ENCODE measurements around the gene PTPRG.
"Not testable (repeated sequence)": the region's sequence is repeated elsewhere in the genome, so short reads cannot be mapped to it uniquely, and the experiment has no call there.

Gene PTPRG

GRCh38 chr3:61541694-61542093, 19.7 kb upstream of the PTPRG start:
- Mint-ChIP-seq H3K27ac (no peak overlapping the region), H3K27me3 (peaks cover 4 to 17% of the 10 kb centered on the region in 2 donors), H3K4me3 (no peak overlapping the region), H3K9me3 (peaks cover 0 to 5% of the 10 kb centered on the region in 2 donors), H3K4me1 (no peaks in the 10 kb centered on the region), H3K36me3 (no peaks in the 10 kb centered on the region)
- ATAC-seq (replicated peaks) (no peak), DNase-seq (no peak)

GRCh38 chr3:61545716-61546115, 15.7 kb upstream of the PTPRG start:
- no peak overlapping the region for H3K4me3 Mint-ChIP-seq
- ATAC-seq (replicated peaks) (no peak), DNase-seq (no peak)
- no peaks in the 10 kb centered on the region for H3K36me3 Mint-ChIP-seq
- H3K9me3 Mint-ChIP-seq, result peaks cover 2 to 10% of the 10 kb centered on the region in 2 donors
- H3K27me3 Mint-ChIP-seq, result peaks cover 4 to 5% of the 10 kb centered on the region in 2 donors
- H3K4me1 Mint-ChIP-seq, result no peaks in the 10 kb centered on the region
- no peak overlapping the region for H3K27ac Mint-ChIP-seq

- Mint-ChIP-seq H3K27ac (no peak overlapping the region), H3K27me3 (no peaks in the 10 kb centered on the region), H3K36me3 (no peaks in the 10 kb centered on the region), H3K4me1 (no peaks in the 10 kb centered on the region), H3K4me3 (no peak overlapping the region), H3K9me3 (peaks cover 3 to 10% of the 10 kb centered on the region in 2 donors)
- no peak for ATAC-seq (replicated peaks)
- DNase-seq, result no peak
Observed at GRCh38 chr3:61547625-61548024, 13.7 kb upstream of the PTPRG start.

- not testable (repeated sequence) for ATAC-seq (replicated peaks)
Observed at GRCh38 chr3:61552704-61553103, 8.7 kb upstream of the PTPRG start.

GRCh38 chr3:61559136-61559731, 2.1 kb upstream of the PTPRG start:
- no peak for ATAC-seq (replicated peaks)
- H3K4me1 Mint-ChIP-seq, result peaks cover 7 to 35% of the 10 kb centered on the region in 2 donors
- H3K4me3 Mint-ChIP-seq, result no peak overlapping the region
- H3K27me3 Mint-ChIP-seq, result peaks cover 57 to 75% of the 10 kb centered on the region in 2 donors
- H3K9me3 Mint-ChIP-seq, result peaks cover 3 to 6% of the 10 kb centered on the region in 2 donors
- peaks cover 0 to 4% of the 10 kb centered on the region in 2 donors for H3K36me3 Mint-ChIP-seq
- no peak overlapping the region for H3K27ac Mint-ChIP-seq
- no peak for DNase-seq

More at GRCh38 chr3:61552704-61553103, 8.7 kb upstream of the PTPRG start:
- not testable (repeated sequence) for H3K4me3 Mint-ChIP-seq, DNase-seq, H3K36me3 Mint-ChIP-seq, H3K9me3 Mint-ChIP-seq, H3K4me1 Mint-ChIP-seq, H3K27ac Mint-ChIP-seq
- H3K27me3 Mint-ChIP-seq, result peaks cover 11 to 21% of the 10 kb centered on the region in 2 donors

GRCh38 chr3:61560517-61561373, 626 bp upstream of the PTPRG start:
- ATAC-seq (replicated peaks), result peak; percentile 16 to 37
- Mint-ChIP-seq H3K4me1 (peaks cover 8 to 37% of the 10 kb centered on the region in 2 donors), H3K36me3 (peaks cover 0 to 4% of the 10 kb centered on the region in 2 donors), H3K27ac (peak overlapping the region; percentile 65), H3K9me3 (peaks cover 3 to 6% of the 10 kb centered on the region in 2 donors), H3K27me3 (peaks cover 64 to 87% of the 10 kb centered on the region in 2 donors), H3K4me3 (peak overlapping the region; percentile 62 to 88)
- DNase-seq, result no peak

- DNase-seq (no peak), ATAC-seq (replicated peaks) (no peak)
- H3K27ac Mint-ChIP-seq, result peak overlapping the region; percentile 37
- peaks cover 8 to 37% of the 10 kb centered on the region in 2 donors for H3K4me1 Mint-ChIP-seq
- peaks cover 0 to 4% of the 10 kb centered on the region in 2 donors for H3K36me3 Mint-ChIP-seq
- H3K9me3 Mint-ChIP-seq, result peaks cover 3 to 4% of the 10 kb centered on the region in 2 donors
- H3K27me3 Mint-ChIP-seq, result peaks cover 57 to 87% of the 10 kb centered on the region in 2 donors
- H3K4me3 Mint-ChIP-seq, result peak overlapping the region; percentile 83 to 88
Observed at GRCh38 chr3:61562042-61562720, 810 bp downstream of the PTPRG start.

- DNase-seq, result no peak
- ATAC-seq (replicated peaks), result no peak
- Mint-ChIP-seq H3K27me3 (peaks cover 52 to 82% of the 10 kb centered on the region in 2 donors), H3K36me3 (peaks cover 0 to 4% of the 10 kb centered on the region in 2 donors), H3K4me1 (peaks cover 8 to 37% of the 10 kb centered on the region in 2 donors), H3K4me3 (peak overlapping the region; percentile 37 to 88), H3K9me3 (peaks cover 3 to 4% of the 10 kb centered on the region in 2 donors), H3K27ac (peak overlapping the region; percentile 81)
Observed at GRCh38 chr3:61562721-61563312, 1.4 kb downstream of the PTPRG start.

GRCh38 chr3:61563313-61564271, 2.2 kb downstream of the PTPRG start:
- Mint-ChIP-seq H3K36me3 (peaks cover 0 to 4% of the 10 kb centered on the region in 2 donors), H3K4me1 (peaks cover 8 to 37% of the 10 kb centered on the region in 2 donors), H3K27me3 (peaks cover 47 to 76% of the 10 kb centered on the region in 2 donors), H3K9me3 (peaks cover 2 to 3% of the 10 kb centered on the region in 2 donors), H3K4me3 (peak overlapping the region; percentile 13 to 88), H3K27ac (peak overlapping the region; percentile 81)
- no peak for ATAC-seq (replicated peaks)
- DNase-seq, result no peak

GRCh38 chr3:61564395-61565059, 3.2 kb downstream of the PTPRG start:
- DNase-seq, result no peak
- Mint-ChIP-seq H3K9me3 (no peaks in the 10 kb centered on the region), H3K4me1 (peaks cover 8 to 37% of the 10 kb centered on the region in 2 donors), H3K36me3 (peaks cover 0 to 4% of the 10 kb centered on the region in 2 donors), H3K27me3 (peaks cover 39 to 67% of the 10 kb centered on the region in 2 donors), H3K27ac (no peak overlapping the region), H3K4me3 (no peak overlapping the region)
- peak in 1 of 2 donors; percentile 22 for ATAC-seq (replicated peaks)

- ATAC-seq (replicated peaks) (no peak), DNase-seq (no peak)
- Mint-ChIP-seq H3K9me3 (no peaks in the 10 kb centered on the region), H3K4me1 (peaks cover 8 to 33% of the 10 kb centered on the region in 2 donors), H3K27me3 (peaks cover 36 to 56% of the 10 kb centered on the region in 2 donors), H3K4me3 (no peak overlapping the region), H3K36me3 (peaks cover 0 to 4% of the 10 kb centered on the region in 2 donors), H3K27ac (no peak overlapping the region)
Observed at GRCh38 chr3:61565569-61565968, 4.2 kb downstream of the PTPRG start.

GRCh38 chr3:61568127-61568526, 6.8 kb downstream of the PTPRG start:
- Mint-ChIP-seq H3K27me3 (peaks cover 16 to 33% of the 10 kb centered on the region in 2 donors), H3K27ac (no peak overlapping the region), H3K4me3 (no peak overlapping the region), H3K4me1 (peaks cover 4 to 11% of the 10 kb centered on the region in 2 donors), H3K9me3 (no peaks in the 10 kb centered on the region), H3K36me3 (peaks cover 0 to 4% of the 10 kb centered on the region in 2 donors)
- ATAC-seq (replicated peaks) (no peak), DNase-seq (no peak)
